Nephron (organoid): ENCODE results near the gene TOX3.

Experiments
- H3K27ac Mint-ChIP-seq, 3 experiments: 2 replicates each; pipeline ENCODE4 v1.8.0; 2020; ENCODE audit warnings: mixed read lengths in 3 of 3, mild to moderate bottlenecking in 2 of 3, moderate library complexity in 1 of 3
- H3K27me3 Mint-ChIP-seq: 2 replicates; pipeline ENCODE4 v1.8.0; 2021; ENCODE audit warnings: low read depth, mild to moderate bottlenecking, moderate library complexity, mixed read lengths
- H3K36me3 Mint-ChIP-seq: 2 replicates; pipeline ENCODE4 v1.8.0; 2020; ENCODE audit warnings: low read depth, mixed read lengths
- H3K4me1 Mint-ChIP-seq: 2 replicates; pipeline ENCODE4 v1.8.0; 2020; ENCODE audit warnings: mixed read lengths
- H3K4me3 Mint-ChIP-seq, 3 experiments: 2 replicates each; pipeline ENCODE4 v1.8.0; 2020; ENCODE audit warnings: mild to moderate bottlenecking in 3 of 3, mixed read lengths in 3 of 3, moderate library complexity in 2 of 3
- H3K9me3 Mint-ChIP-seq: 2 replicates; pipeline ENCODE4 v1.8.0; 2020; ENCODE audit warnings: mixed read lengths
- TF ChIP-seq, protein P1 (sequence below), 3 experiments: fragments of 200-600 bp; sonication (generic); IDR thresholded peaks; one replicate each; pipeline ENCODE4 v1.5.0; 2021; ENCODE audit warnings: antibody characterized with exemption in 3 of 3; ENCODE audit not compliant: unreplicated experiment in 3 of 3

TOX3 gene

DNA sequence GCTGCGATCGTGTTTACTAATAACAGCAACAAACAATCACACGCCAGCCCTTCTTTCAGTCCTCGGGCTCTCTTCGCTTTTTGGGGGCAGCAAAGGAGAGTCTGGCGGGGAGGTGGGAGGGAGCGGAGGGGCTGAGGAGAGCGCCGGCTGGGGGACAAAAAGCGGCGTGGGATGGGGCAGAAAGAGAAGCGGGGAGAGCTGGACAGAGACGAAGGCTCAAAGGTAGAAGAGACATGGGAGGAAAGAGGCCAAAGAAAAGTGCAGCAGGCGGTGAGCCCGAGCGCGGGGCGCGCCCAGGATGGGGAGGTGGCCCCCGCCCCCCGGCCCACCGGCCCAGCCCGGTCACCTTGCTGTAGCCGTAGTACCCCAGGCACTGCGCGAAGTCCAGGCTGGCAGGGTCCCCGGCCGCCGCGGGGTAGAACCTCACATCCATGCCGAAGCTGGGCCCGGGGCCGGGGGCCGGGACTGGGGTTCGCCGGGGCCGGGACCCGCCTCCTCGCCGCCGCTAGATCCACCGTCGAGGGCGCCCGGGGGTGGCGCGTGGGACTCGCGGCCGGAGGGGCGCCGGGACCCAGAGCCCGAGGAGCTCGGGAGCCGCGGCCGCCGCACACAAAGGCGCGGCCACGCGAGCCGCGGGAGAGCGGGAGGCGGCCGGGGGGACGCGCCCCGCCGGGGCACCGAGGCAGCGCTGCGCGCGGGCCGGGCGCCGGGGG lies 496 bp downstream of the TOX3 start:
- no peaks in the 10 kb centered on the region for H3K9me3 Mint-ChIP-seq
- H3K36me3 Mint-ChIP-seq, result no peaks in the 10 kb centered on the region
- peak overlapping the region in 1 of 3 experiments; percentile 68 for H3K27ac Mint-ChIP-seq
- TF ChIP-seq, protein P1, sequence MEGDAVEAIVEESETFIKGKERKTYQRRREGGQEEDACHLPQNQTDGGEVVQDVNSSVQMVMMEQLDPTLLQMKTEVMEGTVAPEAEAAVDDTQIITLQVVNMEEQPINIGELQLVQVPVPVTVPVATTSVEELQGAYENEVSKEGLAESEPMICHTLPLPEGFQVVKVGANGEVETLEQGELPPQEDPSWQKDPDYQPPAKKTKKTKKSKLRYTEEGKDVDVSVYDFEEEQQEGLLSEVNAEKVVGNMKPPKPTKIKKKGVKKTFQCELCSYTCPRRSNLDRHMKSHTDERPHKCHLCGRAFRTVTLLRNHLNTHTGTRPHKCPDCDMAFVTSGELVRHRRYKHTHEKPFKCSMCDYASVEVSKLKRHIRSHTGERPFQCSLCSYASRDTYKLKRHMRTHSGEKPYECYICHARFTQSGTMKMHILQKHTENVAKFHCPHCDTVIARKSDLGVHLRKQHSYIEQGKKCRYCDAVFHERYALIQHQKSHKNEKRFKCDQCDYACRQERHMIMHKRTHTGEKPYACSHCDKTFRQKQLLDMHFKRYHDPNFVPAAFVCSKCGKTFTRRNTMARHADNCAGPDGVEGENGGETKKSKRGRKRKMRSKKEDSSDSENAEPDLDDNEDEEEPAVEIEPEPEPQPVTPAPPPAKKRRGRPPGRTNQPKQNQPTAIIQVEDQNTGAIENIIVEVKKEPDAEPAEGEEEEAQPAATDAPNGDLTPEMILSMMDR (IDR thresholded peaks at IDR 0.05; ENCODE audit: unreplicated experiment in 3 of 3), result no peak
- peak overlapping the region; percentile 86 to 88 (median 87) for H3K4me3 Mint-ChIP-seq
- peaks cover 18% of the 10 kb centered on the region for H3K4me1 Mint-ChIP-seq
- peaks cover 89% of the 10 kb centered on the region for H3K27me3 Mint-ChIP-seq

DNA sequence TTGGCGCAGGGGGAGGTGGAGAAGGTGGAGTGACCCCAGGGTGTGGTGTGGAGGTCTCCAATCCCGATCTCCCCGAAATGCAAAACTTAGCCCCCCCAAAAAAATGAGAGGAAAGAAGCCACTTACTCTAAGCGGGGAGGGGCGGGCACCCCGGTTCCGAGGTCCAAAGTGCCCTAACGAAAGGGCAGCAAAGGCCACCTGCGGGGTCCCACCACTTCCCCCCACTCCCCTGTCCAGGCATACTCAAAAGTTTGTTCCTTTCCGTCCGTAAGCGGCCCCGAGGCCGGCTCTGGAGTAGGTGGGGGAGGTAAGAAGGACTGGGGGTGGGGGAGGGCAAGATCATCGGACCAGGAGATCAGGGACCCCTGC lies 1.1 kb downstream of the TOX3 start:
- peaks cover 18% of the 10 kb centered on the region for H3K4me1 Mint-ChIP-seq
- peak overlapping the region in 1 of 3 experiments; percentile 68 for H3K27ac Mint-ChIP-seq
- H3K4me3 Mint-ChIP-seq, result peak overlapping the region; percentile 86 to 88 (median 87)
- TF ChIP-seq, protein P1 (IDR thresholded peaks at IDR 0.05; ENCODE audit: unreplicated experiment in 3 of 3), result no peak
- H3K27me3 Mint-ChIP-seq, result peaks cover 88% of the 10 kb centered on the region
- H3K36me3 Mint-ChIP-seq, result no peaks in the 10 kb centered on the region
- H3K9me3 Mint-ChIP-seq, result no peaks in the 10 kb centered on the region

DNA sequence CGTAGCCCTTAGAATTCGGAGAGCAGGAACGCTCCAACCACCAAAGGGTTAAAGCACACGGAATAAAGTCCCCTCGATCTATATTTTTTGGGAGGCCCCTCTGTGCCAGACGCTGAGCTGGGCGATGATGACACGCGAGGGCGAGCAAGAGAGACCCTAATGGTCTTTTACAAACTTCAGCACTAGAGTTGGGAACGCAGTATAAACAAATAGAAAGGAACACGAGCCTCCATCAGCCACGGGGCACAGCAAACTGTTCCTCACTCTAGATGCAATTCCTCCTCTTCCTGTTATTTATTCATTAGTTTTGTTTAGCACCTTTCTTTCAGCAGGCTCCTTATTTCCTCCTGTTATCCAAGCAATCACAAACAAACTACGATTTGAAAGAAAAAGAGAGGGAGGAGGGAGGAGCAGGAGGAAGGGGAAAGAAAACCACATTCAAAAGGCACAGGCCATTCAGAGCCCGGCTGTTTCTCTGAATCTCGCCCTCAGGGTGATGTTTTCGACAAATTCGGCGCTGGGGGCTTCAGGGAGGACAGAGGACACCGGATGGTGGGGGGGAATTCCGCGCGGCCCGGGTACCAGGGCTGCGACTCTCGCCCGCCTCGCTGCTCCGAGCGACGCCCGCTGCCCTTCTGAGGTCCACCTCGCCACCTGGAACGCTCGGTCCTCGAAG lies 1.6 kb downstream of the TOX3 start:
- H3K9me3 Mint-ChIP-seq, result no peaks in the 10 kb centered on the region
- H3K27me3 Mint-ChIP-seq, result peaks cover 82% of the 10 kb centered on the region
- TF ChIP-seq, protein P1 (IDR thresholded peaks at IDR 0.05; ENCODE audit: unreplicated experiment in 3 of 3), result no peak
- H3K27ac Mint-ChIP-seq, result peak overlapping the region; percentile 41 to 72 (median 68)
- H3K4me3 Mint-ChIP-seq, result peak overlapping the region; percentile 86 to 88 (median 87)
- peaks cover 18% of the 10 kb centered on the region for H3K4me1 Mint-ChIP-seq
- H3K36me3 Mint-ChIP-seq, result no peaks in the 10 kb centered on the region

- TF ChIP-seq, protein P1 (IDR thresholded peaks at IDR 0.05; ENCODE audit: unreplicated experiment in 3 of 3), result no peak
- Mint-ChIP-seq H3K27me3 (peaks cover 76% of the 10 kb centered on the region), H3K4me1 (peaks cover 18% of the 10 kb centered on the region), H3K9me3 (no peaks in the 10 kb centered on the region), H3K27ac (peak overlapping the region; percentile 13 to 68 (median 41)), H3K36me3 (no peaks in the 10 kb centered on the region), H3K4me3 (peak overlapping the region; percentile 86 to 88 (median 87))
Measured at GRCh38 chr16:52544703-52545102, 2.2 kb downstream of the TOX3 start.

DNA sequence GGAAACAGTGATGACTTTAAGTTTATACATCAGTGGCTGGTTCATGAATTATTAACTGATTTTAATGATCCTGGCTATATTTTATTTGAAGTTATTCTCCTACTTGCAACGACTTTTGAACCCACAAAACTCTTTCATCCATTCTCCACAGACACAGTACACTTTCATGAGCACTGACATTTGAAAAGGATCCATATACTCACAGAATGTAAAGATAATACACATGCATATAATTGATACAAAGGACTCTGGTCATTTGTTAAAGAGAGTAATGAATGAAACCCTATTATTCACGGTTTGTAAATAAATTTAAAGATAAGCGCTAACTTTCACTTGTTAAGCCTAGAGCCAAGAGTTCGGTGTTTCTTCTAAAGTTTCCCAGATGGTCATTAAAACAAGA lies 3.3 kb downstream of the TOX3 start:
- H3K27ac Mint-ChIP-seq, result peak overlapping the region; percentile 4 to 20 (median 9)
- TF ChIP-seq, protein P1 (IDR thresholded peaks at IDR 0.05; ENCODE audit: unreplicated experiment in 3 of 3), result no peak
- no peaks in the 10 kb centered on the region for H3K36me3 Mint-ChIP-seq
- H3K4me3 Mint-ChIP-seq, result peak overlapping the region; percentile 4 to 56 (median 34)
- H3K27me3 Mint-ChIP-seq, result peaks cover 65% of the 10 kb centered on the region
- no peaks in the 10 kb centered on the region for H3K9me3 Mint-ChIP-seq
- H3K4me1 Mint-ChIP-seq, result peaks cover 18% of the 10 kb centered on the region
